WTC11 (cell line): ENCODE results near the gene SLC6A5. TPM values are rescaled to one million over a fixed set of nuclear protein-coding genes. Genes with fewer than 3 reads are reported as not detected.
A peak's percentile ranks its signal among the peaks of the same experiment; 100 is the strongest.

Source experiments
- ATAC-seq: fragments of 200-7000 bp; cut with Tn5 transposase; 2 replicates; pipeline ENCODE4 v1.10.0; 2021; ENCODE audit warnings: mild to moderate bottlenecking, moderate library complexity
- CTCF ChIA-PET: fragments of 300-600 bp; sonication (Branson Sonifier 250); formaldehyde crosslinking; loops from one replicate; lab custom pipeline; 2021; ENCODE audit warnings: antibody characterized with exemption; lab: Charles Lee
- POLR2A ChIA-PET: fragments of 350-600 bp; sonication (Branson Sonifier 250); formaldehyde crosslinking; loops from one replicate; lab custom pipeline; 2021; ENCODE audit warnings: antibody characterized with exemption; lab: Charles Lee
- DNase-seq: peaks from one replicate; pipeline ENCODE4 v3.0.0; 2021; ENCODE audit warnings: low spot score
- H3K27ac Mint-ChIP-seq: 2 replicates; pipeline ENCODE4 v1.8.0; 2021; ENCODE audit warnings: mixed read lengths
- H3K27me3 Mint-ChIP-seq: 2 replicates; pipeline ENCODE4 v1.8.0; 2021; ENCODE audit warnings: low read depth, mild to moderate bottlenecking, moderate library complexity, mixed read lengths
- H3K36me3 Mint-ChIP-seq: 2 replicates; pipeline ENCODE4 v1.8.0; 2021; ENCODE audit warnings: mixed read lengths
- H3K4me1 Mint-ChIP-seq: 2 replicates; pipeline ENCODE4 v1.8.0; 2022; ENCODE audit warnings: mixed read lengths
- H3K4me3 Mint-ChIP-seq: 2 replicates; pipeline ENCODE4 v1.8.0; 2021; ENCODE audit warnings: mild to moderate bottlenecking, moderate library complexity, mixed read lengths
- H3K9me3 Mint-ChIP-seq: 2 replicates; pipeline ENCODE4 v1.8.0; 2021; ENCODE audit warnings: mixed read lengths
- CBFB ChIP-seq: sonication (generic); formaldehyde crosslinking; IDR thresholded peaks from 2 replicates; pipeline ENCODE4 v1.8.1; 2022; ENCODE audit warnings: mild to moderate bottlenecking, low read depth, missing genetic modification reagents
- EMX1 ChIP-seq: fragments of 250-450 bp; sonication (Bioruptor Pico); IDR thresholded peaks from 2 replicates; pipeline ENCODE4 v1.8.0; 2021; ENCODE audit warnings: mild to moderate bottlenecking
- FOXJ3 ChIP-seq: sonication (generic); formaldehyde crosslinking; IDR thresholded peaks from 2 replicates; pipeline ENCODE4 v1.9.0; 2021; ENCODE audit warnings: missing genetic modification reagents, mild to moderate bottlenecking, borderline replicate concordance
- FOXK1 ChIP-seq: sonication (generic); formaldehyde crosslinking; IDR thresholded peaks from 2 replicates; pipeline ENCODE4 v1.8.0; 2022; ENCODE audit warnings: mild to moderate bottlenecking, moderate library complexity, missing genetic modification reagents
- JAZF1 ChIP-seq: fragments of 250-450 bp; sonication (Bioruptor Pico); IDR thresholded peaks from 2 replicates; pipeline ENCODE4 v1.9.0; 2021; ENCODE audit warnings: moderate library complexity, mild to moderate bottlenecking, inconsistent platforms
- MXD4 ChIP-seq: fragments of 250-450 bp; sonication (Bioruptor Pico); IDR thresholded peaks from 2 replicates; pipeline ENCODE4 v1.8.0; 2021; ENCODE audit warnings: mild to moderate bottlenecking, moderate library complexity, borderline replicate concordance
- NR2C2 ChIP-seq: sonication (generic); formaldehyde crosslinking; IDR thresholded peaks from 2 replicates; pipeline ENCODE4 v1.8.0; 2022; ENCODE audit warnings: mild to moderate bottlenecking, missing genetic modification reagents
- OVOL2 ChIP-seq: fragments of 250-450 bp; sonication (Bioruptor Pico); IDR thresholded peaks from 2 replicates; pipeline ENCODE4 v1.9.0; 2021; ENCODE audit warnings: mild to moderate bottlenecking, borderline replicate concordance
- PRRX2 ChIP-seq: fragments of 250-450 bp; sonication (Bioruptor Pico); IDR thresholded peaks from 2 replicates; pipeline ENCODE4 v1.8.0; 2021; ENCODE audit warnings: mild to moderate bottlenecking
- ZBTB21 ChIP-seq: sonication (generic); formaldehyde crosslinking; IDR thresholded peaks from 2 replicates; pipeline ENCODE4 v1.8.1; 2023; ENCODE audit warnings: mild to moderate bottlenecking, missing genetic modification reagents, borderline replicate concordance
- ZNF219 ChIP-seq: sonication (generic); formaldehyde crosslinking; IDR thresholded peaks from 2 replicates; pipeline ENCODE4 v1.8.0; 2023; ENCODE audit warnings: missing genetic modification reagents, mild to moderate bottlenecking, borderline replicate concordance
- ZNF263 ChIP-seq: sonication (generic); formaldehyde crosslinking; IDR thresholded peaks from 2 replicates; pipeline ENCODE4 v1.8.1; 2022; ENCODE audit warnings: low read depth, mild to moderate bottlenecking, moderate library complexity, missing genetic modification reagents
- total RNA-seq: library from RNA; stranded (reverse); gene quantifications from 3 replicates; pipeline ENCODE4 v1.2.3, GENCODE V29; 2021
- TF ChIP-seq, protein P1 (sequence below): sonication (generic); formaldehyde crosslinking; IDR thresholded peaks from 2 replicates; pipeline ENCODE4 v1.8.0; 2023; ENCODE audit warnings: mild to moderate bottlenecking, missing genetic modification reagents
- TF ChIP-seq, protein P2 (sequence below): sonication (generic); formaldehyde crosslinking; IDR thresholded peaks from 2 replicates; pipeline ENCODE4 v1.8.1; 2022; ENCODE audit warnings: missing genetic modification reagents, borderline replicate concordance
- TF ChIP-seq, protein P3 (sequence below): fragments of 250-450 bp; sonication (Bioruptor Pico); IDR thresholded peaks from 2 replicates; pipeline ENCODE4 v1.9.0; 2021; ENCODE audit warnings: mild to moderate bottlenecking
- TF ChIP-seq, protein P4 (sequence below): sonication (generic); formaldehyde crosslinking; IDR thresholded peaks from 2 replicates; pipeline ENCODE4 v1.8.0; 2022; ENCODE audit warnings: mild to moderate bottlenecking, missing genetic modification reagents
- TF ChIP-seq, protein P5 (sequence below): sonication (generic); formaldehyde crosslinking; IDR thresholded peaks from 2 replicates; pipeline ENCODE4 v1.8.1; 2023; ENCODE audit warnings: mild to moderate bottlenecking, missing genetic modification reagents, borderline replicate concordance
- TF ChIP-seq, protein P6 (sequence below): fragments of 250-450 bp; sonication (Bioruptor Pico); IDR thresholded peaks from 2 replicates; pipeline ENCODE4 v1.9.0; 2021; ENCODE audit warnings: mild to moderate bottlenecking
- TF ChIP-seq, protein P7 (sequence below): fragments of 250-450 bp; sonication (Bioruptor Pico); conservative IDR thresholded peaks from 2 replicates; pipeline ENCODE4 v1.9.0; 2021; ENCODE audit warnings: mild to moderate bottlenecking
- TF ChIP-seq, protein P8 (sequence below): fragments of 250-450 bp; sonication (Bioruptor Pico); IDR thresholded peaks from 2 replicates; pipeline ENCODE4 v2.1.2; 2022; ENCODE audit warnings: mild to moderate bottlenecking, moderate library complexity

SLC6A5 gene
- total RNA-seq, 1 experiment from 2014 or later: not detected

DNA sequence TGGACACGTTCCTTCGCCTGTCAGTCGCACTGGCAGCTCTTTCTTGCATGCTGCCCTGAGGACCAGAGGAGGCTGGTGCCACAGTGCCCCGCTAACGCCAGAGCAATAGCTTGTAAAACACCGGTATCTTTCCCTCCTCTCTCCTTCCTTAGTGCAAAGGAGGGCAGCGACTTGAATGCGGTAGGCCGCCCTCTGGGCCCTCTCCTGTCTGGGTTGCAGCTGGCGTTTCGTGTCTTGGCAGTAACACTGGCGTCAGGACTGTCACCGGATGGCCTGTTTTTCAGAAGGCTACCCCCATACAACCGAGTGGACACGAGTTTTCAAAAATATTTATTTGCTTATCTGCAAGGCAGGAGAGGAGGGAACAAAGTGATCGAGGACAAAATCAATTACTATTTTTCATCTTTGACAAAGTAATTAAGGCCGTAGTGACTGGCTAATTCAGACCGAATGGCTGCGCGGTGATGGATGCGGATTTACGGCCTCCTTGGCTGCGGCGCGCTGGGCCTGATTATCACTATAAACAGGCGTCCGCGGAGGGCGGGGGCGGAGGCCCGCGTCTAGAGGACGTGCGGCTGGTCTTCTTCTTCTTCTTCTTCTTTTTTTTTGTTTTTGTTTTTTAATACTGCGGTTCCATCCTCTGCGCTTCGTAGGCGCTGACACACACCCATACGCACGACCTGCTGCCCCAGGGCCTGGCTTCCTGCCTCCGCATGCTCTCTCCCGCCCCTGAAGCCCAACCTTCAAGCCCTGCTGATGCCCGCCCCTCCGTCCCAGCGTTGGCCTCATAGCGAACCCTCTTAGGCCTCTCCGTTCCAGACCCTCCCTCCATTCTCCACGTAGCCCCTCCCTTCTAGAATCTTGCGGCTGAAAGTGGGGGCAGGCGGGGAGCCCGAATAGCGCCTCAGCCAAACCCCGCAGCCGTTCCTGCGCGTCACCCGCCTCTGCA is 2.9 kb upstream of the SLC6A5 start:
- no peaks in the 10 kb centered on the region for H3K36me3 Mint-ChIP-seq
- H3K27ac Mint-ChIP-seq: no peak overlapping the region
- DNase-seq (peak; percentile 71), ATAC-seq (peak; percentile 73)
- ChIA-PET POLR2A (no interaction called here), CTCF (interaction anchor here (1.3 to 1.6 kb wide), 3 partner anchors 14 to 199 kb away, joined by 3 to 6 read pairs (median 4); no protein-coding TSS in a partner anchor)
- H3K4me1 Mint-ChIP-seq: peaks cover 40% of the 10 kb centered on the region
- H3K9me3 Mint-ChIP-seq: no peaks in the 10 kb centered on the region
- peaks cover 86% of the 10 kb centered on the region for H3K27me3 Mint-ChIP-seq
- H3K4me3 Mint-ChIP-seq: peak overlapping the region; percentile 71
- TF ChIP-seq, protein P1, sequence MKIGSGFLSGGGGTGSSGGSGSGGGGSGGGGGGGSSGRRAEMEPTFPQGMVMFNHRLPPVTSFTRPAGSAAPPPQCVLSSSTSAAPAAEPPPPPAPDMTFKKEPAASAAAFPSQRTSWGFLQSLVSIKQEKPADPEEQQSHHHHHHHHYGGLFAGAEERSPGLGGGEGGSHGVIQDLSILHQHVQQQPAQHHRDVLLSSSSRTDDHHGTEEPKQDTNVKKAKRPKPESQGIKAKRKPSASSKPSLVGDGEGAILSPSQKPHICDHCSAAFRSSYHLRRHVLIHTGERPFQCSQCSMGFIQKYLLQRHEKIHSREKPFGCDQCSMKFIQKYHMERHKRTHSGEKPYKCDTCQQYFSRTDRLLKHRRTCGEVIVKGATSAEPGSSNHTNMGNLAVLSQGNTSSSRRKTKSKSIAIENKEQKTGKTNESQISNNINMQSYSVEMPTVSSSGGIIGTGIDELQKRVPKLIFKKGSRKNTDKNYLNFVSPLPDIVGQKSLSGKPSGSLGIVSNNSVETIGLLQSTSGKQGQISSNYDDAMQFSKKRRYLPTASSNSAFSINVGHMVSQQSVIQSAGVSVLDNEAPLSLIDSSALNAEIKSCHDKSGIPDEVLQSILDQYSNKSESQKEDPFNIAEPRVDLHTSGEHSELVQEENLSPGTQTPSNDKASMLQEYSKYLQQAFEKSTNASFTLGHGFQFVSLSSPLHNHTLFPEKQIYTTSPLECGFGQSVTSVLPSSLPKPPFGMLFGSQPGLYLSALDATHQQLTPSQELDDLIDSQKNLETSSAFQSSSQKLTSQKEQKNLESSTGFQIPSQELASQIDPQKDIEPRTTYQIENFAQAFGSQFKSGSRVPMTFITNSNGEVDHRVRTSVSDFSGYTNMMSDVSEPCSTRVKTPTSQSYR (CRISPR knock-in tag): no peak
- TF ChIP-seq FOXK1 (CRISPR knock-in tag): 0 out of 2 replicates have a peak, but pooled peaks have one; percentile 47
- TF ChIP-seq, protein P2, sequence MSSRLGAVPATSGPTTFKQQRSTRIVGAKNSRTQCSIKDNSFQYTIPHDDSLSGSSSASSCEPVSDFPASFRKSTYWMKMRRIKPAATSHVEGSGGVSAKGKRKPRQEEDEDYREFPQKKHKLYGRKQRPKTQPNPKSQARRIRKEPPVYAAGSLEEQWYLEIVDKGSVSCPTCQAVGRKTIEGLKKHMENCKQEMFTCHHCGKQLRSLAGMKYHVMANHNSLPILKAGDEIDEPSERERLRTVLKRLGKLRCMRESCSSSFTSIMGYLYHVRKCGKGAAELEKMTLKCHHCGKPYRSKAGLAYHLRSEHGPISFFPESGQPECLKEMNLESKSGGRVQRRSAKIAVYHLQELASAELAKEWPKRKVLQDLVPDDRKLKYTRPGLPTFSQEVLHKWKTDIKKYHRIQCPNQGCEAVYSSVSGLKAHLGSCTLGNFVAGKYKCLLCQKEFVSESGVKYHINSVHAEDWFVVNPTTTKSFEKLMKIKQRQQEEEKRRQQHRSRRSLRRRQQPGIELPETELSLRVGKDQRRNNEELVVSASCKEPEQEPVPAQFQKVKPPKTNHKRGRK: no peak
- TF ChIP-seq FOXJ3 (CRISPR knock-in tag): no peak
- TF ChIP-seq, protein P3, sequence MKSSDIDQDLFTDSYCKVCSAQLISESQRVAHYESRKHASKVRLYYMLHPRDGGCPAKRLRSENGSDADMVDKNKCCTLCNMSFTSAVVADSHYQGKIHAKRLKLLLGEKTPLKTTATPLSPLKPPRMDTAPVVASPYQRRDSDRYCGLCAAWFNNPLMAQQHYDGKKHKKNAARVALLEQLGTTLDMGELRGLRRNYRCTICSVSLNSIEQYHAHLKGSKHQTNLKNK (CRISPR knock-in tag): no peak
- no peak for TF ChIP-seq EMX1 (CRISPR knock-in tag)
- TF ChIP-seq, protein P4, sequence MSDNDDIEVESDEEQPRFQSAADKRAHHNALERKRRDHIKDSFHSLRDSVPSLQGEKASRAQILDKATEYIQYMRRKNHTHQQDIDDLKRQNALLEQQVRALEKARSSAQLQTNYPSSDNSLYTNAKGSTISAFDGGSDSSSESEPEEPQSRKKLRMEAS: peak; percentile 62; the same call in 1 of the 2 replicates
- TF ChIP-seq, protein P5, sequence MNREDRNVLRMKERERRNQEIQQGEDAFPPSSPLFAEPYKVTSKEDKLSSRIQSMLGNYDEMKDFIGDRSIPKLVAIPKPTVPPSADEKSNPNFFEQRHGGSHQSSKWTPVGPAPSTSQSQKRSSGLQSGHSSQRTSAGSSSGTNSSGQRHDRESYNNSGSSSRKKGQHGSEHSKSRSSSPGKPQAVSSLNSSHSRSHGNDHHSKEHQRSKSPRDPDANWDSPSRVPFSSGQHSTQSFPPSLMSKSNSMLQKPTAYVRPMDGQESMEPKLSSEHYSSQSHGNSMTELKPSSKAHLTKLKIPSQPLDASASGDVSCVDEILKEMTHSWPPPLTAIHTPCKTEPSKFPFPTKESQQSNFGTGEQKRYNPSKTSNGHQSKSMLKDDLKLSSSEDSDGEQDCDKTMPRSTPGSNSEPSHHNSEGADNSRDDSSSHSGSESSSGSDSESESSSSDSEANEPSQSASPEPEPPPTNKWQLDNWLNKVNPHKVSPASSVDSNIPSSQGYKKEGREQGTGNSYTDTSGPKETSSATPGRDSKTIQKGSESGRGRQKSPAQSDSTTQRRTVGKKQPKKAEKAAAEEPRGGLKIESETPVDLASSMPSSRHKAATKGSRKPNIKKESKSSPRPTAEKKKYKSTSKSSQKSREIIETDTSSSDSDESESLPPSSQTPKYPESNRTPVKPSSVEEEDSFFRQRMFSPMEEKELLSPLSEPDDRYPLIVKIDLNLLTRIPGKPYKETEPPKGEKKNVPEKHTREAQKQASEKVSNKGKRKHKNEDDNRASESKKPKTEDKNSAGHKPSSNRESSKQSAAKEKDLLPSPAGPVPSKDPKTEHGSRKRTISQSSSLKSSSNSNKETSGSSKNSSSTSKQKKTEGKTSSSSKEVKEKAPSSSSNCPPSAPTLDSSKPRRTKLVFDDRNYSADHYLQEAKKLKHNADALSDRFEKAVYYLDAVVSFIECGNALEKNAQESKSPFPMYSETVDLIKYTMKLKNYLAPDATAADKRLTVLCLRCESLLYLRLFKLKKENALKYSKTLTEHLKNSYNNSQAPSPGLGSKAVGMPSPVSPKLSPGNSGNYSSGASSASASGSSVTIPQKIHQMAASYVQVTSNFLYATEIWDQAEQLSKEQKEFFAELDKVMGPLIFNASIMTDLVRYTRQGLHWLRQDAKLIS (CRISPR knock-in tag): no peak
- TF ChIP-seq OVOL2: no peak
- TF ChIP-seq, protein P6, sequence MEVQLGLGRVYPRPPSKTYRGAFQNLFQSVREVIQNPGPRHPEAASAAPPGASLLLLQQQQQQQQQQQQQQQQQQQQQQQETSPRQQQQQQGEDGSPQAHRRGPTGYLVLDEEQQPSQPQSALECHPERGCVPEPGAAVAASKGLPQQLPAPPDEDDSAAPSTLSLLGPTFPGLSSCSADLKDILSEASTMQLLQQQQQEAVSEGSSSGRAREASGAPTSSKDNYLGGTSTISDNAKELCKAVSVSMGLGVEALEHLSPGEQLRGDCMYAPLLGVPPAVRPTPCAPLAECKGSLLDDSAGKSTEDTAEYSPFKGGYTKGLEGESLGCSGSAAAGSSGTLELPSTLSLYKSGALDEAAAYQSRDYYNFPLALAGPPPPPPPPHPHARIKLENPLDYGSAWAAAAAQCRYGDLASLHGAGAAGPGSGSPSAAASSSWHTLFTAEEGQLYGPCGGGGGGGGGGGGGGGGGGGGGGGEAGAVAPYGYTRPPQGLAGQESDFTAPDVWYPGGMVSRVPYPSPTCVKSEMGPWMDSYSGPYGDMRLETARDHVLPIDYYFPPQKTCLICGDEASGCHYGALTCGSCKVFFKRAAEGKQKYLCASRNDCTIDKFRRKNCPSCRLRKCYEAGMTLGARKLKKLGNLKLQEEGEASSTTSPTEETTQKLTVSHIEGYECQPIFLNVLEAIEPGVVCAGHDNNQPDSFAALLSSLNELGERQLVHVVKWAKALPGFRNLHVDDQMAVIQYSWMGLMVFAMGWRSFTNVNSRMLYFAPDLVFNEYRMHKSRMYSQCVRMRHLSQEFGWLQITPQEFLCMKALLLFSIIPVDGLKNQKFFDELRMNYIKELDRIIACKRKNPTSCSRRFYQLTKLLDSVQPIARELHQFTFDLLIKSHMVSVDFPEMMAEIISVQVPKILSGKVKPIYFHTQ (CRISPR knock-in tag): no peak
- no peak for TF ChIP-seq JAZF1 (CRISPR knock-in tag)
- no peak for TF ChIP-seq ZNF263 (CRISPR knock-in tag)
- TF ChIP-seq, protein P7, sequence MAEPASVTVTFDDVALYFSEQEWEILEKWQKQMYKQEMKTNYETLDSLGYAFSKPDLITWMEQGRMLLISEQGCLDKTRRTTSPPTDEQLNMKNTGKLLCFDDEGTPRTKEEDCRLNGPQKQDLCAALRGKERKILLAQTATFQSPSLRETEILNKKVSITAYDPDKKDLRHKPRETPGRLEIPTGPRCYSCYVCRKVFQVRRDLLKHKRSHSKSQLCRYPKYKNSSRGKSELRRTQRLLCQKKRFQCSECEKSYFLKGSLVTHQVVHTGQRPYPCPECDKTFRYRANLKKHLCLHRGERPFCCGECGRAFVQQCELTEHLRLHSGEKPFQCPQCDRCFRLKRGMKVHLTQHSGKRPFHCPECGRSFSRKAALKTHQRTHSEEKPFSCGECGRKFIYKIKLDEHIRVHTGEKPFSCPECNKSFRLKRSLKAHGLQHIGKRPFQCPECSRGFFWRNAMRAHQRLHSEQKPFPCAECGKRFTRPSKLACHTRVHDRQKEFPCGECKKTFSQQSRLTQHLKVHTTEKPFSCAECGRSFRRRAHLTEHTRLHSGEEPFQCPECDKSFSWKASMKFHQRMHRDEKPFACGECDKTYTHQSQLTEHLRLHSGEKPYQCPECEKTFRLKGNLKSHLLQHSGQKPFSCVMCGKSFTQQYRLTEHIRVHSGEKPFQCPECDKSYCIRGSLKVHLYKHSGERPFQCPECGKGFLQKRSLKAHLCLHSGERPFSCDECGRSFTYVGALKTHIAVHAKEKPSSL (CRISPR knock-in tag): no peak
- no peak for TF ChIP-seq MXD4
- TF ChIP-seq CBFB: no peak
- TF ChIP-seq ZBTB21 (CRISPR knock-in tag): 0 out of 2 replicates have a peak, but pooled peaks have one; percentile 16
- no peak for TF ChIP-seq PRRX2 (CRISPR knock-in tag)
- TF ChIP-seq NR2C2 (CRISPR knock-in tag): no peak
- TF ChIP-seq ZNF219 (CRISPR knock-in tag): no peak
- TF ChIP-seq, protein P8, sequence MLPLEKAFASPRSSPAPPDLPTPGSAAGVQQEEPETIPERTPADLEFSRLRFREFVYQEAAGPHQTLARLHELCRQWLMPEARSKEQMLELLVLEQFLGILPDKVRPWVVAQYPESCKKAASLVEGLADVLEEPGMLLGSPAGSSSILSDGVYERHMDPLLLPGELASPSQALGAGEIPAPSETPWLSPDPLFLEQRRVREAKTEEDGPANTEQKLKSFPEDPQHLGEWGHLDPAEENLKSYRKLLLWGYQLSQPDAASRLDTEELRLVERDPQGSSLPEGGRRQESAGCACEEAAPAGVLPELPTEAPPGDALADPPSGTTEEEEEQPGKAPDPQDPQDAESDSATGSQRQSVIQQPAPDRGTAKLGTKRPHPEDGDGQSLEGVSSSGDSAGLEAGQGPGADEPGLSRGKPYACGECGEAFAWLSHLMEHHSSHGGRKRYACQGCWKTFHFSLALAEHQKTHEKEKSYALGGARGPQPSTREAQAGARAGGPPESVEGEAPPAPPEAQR (CRISPR knock-in tag): no peak
